Tibial nerve (tissue), 4 donors: ENCODE results near the gene STRN3. TPM values are rescaled to one million over a fixed set of nuclear protein-coding genes. Genes with fewer than 3 reads are reported as not detected.

ENCODE experiments used
- DNase-seq, 2 donors: peaks; one replicate each; pipeline ENCODE4 v3.0.0-alpha.2; 2019; ENCODE audit warnings: low spot score in 2 of 2
- H3K27ac ChIP-seq, 4 donors: fragments of 200-600 bp; sonication (generic) in 3 of 4; one replicate each; pipeline ENCODE4 v1.5.1; 2017 to 2019; ENCODE audit warnings: mild to moderate bottlenecking in 1 of 4
- H3K27me3 ChIP-seq, 2 donors: fragments of 200-600 bp; sonication (generic) in 1 of 2; one replicate each; pipeline versions ENCODE4 v1.5.1 to v1.6.0; 2017 to 2019
- H3K36me3 ChIP-seq, 3 donors: fragments of 200-600 bp; sonication (generic); one replicate each; pipeline ENCODE4 v1.5.1; 2018 to 2019
- H3K4me1 ChIP-seq, 4 donors: fragments of 200-600 bp; sonication (generic) in 3 of 4; one replicate each; pipeline ENCODE4 v1.5.1; 2017 to 2019
- H3K4me3 ChIP-seq, 4 donors: fragments of 200-600 bp; sonication (generic) in 3 of 4; one replicate each; pipeline ENCODE4 v1.5.1; 2017 to 2019; ENCODE audit warnings: mild to moderate bottlenecking in 1 of 4, moderate library complexity in 1 of 4
- H3K9me3 ChIP-seq, 4 donors: fragments of 200-600 bp; sonication (generic) in 3 of 4; one replicate each; pipeline ENCODE4 v1.5.1; 2017 to 2019
- EP300 ChIP-seq, 2 donors: sonication (generic); formaldehyde crosslinking; IDR thresholded peaks; one replicate each; pipeline ENCODE4 v1.6.1; 2017; ENCODE audit warnings: antibody characterized with exemption in 2 of 2, mild to moderate bottlenecking in 1 of 2
- POLR2A ChIP-seq, 2 donors: fragments of 450-650 bp; IDR thresholded peaks; one replicate each; pipeline ENCODE4 v1.6.1; 2017; ENCODE audit warnings: antibody characterized with exemption in 2 of 2, mild to moderate bottlenecking in 2 of 2, moderate library complexity in 2 of 2
- WGBS, 2 donors: methylation state at CpG; one replicate each; pipeline ENCODE4 v1.1.5; 2018; 5-methylcytosine and 5-hydroxymethylcytosine counted together
- total RNA-seq, 4 donors: library from RNA; depleted of rRNA; stranded (reverse); fragments of >200 nt; gene quantifications; one replicate each; pipeline ENCODE4 v1.1.0, GENCODE V29; 2016
- TF ChIP-seq, protein P1 (sequence below), 5 experiments: fragments of 200-600 bp in 3 of 5; fragments of 450-650 bp in 2 of 5; sonication (generic) in 3 of 5; IDR thresholded peaks; one replicate each; pipeline ENCODE4 v1.5.1; 2016 to 2019; ENCODE audit warnings: antibody characterized with exemption in 5 of 5, mild to moderate bottlenecking in 3 of 5, moderate library complexity in 2 of 5

The STRN3 gene
- total RNA-seq, 4 donors from 2014 or later, result 33.5 to 68.8 (median 57.0) TPM

GRCh38 chr14:30995689-30996088 lies 30.5 kb downstream of the STRN3 start:
- H3K9me3 ChIP-seq, result peaks cover 0 to 21% (median 7%) of the 10 kb centered on the region in 4 donors
- H3K36me3 ChIP-seq, result peaks cover 0 to 16% (median 0%) of the 10 kb centered on the region in 3 donors
- no peak overlapping the region for H3K27ac ChIP-seq
- 35 to 38% methylated on average over 3 of the region's 3 CpGs for WGBS, 2 donors
- no peak overlapping the region for H3K4me3 ChIP-seq
- no peaks in the 10 kb centered on the region for H3K27me3 ChIP-seq
- no peak for DNase-seq
- peaks cover 0 to 42% (median 5%) of the 10 kb centered on the region in 4 donors for H3K4me1 ChIP-seq
- TF ChIP-seq POLR2A (IDR thresholded peaks at IDR 0.05) (no peak), EP300 (IDR thresholded peaks at IDR 0.05) (no peak)
- TF ChIP-seq, protein P1, sequence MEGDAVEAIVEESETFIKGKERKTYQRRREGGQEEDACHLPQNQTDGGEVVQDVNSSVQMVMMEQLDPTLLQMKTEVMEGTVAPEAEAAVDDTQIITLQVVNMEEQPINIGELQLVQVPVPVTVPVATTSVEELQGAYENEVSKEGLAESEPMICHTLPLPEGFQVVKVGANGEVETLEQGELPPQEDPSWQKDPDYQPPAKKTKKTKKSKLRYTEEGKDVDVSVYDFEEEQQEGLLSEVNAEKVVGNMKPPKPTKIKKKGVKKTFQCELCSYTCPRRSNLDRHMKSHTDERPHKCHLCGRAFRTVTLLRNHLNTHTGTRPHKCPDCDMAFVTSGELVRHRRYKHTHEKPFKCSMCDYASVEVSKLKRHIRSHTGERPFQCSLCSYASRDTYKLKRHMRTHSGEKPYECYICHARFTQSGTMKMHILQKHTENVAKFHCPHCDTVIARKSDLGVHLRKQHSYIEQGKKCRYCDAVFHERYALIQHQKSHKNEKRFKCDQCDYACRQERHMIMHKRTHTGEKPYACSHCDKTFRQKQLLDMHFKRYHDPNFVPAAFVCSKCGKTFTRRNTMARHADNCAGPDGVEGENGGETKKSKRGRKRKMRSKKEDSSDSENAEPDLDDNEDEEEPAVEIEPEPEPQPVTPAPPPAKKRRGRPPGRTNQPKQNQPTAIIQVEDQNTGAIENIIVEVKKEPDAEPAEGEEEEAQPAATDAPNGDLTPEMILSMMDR (IDR thresholded peaks at IDR 0.05), result no peak

DNA sequence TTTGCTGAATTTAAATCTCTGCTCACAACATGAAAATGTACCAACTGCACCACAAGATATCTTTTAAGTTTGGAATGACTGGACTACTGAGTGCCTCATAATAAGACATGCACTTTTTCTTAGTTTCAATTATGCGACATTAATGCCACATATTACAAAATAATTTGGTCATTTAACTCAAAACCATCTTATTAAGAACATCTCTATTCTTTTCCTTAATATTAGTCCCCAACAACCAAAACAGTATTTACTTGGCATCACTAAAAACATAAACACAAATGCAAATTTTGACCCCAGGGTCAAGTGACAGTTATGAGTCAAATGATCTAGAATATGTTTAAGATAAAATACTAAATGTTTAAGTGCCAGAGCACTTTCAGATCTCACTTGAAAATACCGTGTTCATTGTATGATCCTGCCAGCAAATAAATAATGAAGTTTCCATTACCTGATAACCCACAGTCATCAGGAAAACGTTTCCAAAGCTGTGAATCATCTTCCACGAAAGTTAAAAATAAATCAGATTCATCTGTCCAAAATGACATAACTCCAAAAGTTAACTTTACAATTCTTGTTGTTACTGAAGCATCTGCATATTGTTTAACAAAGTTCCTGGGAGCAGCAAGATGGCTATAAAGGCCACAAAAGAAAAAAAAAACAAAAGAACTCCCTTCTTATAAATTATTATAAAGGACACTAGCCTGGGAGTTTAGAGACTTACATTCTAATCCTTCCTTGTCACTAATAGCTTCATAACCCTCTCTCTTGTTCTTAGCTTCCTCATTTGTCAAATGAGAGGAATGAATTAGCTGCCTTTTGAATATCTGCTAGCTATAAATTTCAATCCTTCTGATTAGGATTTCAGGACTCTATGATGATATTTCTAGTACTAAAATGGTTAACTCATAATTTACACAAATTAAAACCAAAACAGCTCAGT lies 31.2 kb downstream of the STRN3 start:
- H3K27ac ChIP-seq, result peak overlapping the region in 2 of 4 donors; percentile 12 to 45

DNA sequence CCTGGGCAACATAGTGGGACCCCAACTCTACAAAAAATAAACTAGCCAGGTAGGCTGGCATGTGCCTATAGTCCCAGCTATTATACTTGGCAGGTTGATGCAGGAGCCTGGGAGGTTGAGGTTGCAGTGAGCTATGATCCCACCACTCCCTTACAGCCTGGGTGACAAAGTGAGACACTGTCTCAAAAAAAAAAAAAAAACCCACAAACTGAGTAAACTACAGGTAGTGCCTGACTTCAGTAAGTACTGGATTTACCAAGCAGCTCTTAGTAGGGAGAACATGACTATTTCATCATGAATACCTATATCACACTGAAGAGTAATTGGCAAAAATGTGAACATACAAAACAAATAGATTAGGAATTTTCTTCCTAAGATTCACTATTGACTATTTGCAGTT lies 33.1 kb downstream of the STRN3 start:
- no peak for DNase-seq
- Histone ChIP-seq H3K4me1 (peaks cover 0 to 57% (median 10%) of the 10 kb centered on the region in 4 donors), H3K27me3 (no peaks in the 10 kb centered on the region), H3K4me3 (no peak overlapping the region), H3K27ac (no peak overlapping the region), H3K9me3 (peaks cover 0 to 6% (median 0%) of the 10 kb centered on the region in 4 donors), H3K36me3 (peaks cover 0 to 4% (median 0%) of the 10 kb centered on the region in 3 donors)
- TF ChIP-seq POLR2A (IDR thresholded peaks at IDR 0.05), result no peak
- TF ChIP-seq, protein P1 (IDR thresholded peaks at IDR 0.05), result no peak
- TF ChIP-seq EP300 (IDR thresholded peaks at IDR 0.05), result no peak

More for the DNA sequence above, 31.2 kb downstream of the STRN3 start:
- Histone ChIP-seq H3K36me3 (peaks cover 0 to 16% (median 0%) of the 10 kb centered on the region in 3 donors), H3K9me3 (peaks cover 0 to 21% (median 7%) of the 10 kb centered on the region in 4 donors), H3K4me1 (peaks cover 0 to 46% (median 5%) of the 10 kb centered on the region in 4 donors), H3K27me3 (no peaks in the 10 kb centered on the region), H3K4me3 (no peak overlapping the region)
- TF ChIP-seq EP300 (IDR thresholded peaks at IDR 0.05), result no peak
- WGBS, 2 donors, result 10 to 11% methylated on average over 4 of the region's 4 CpGs
- DNase-seq, result no peak

GRCh38 chr14:30991408-30991807 lies 34.8 kb downstream of the STRN3 start:
- 77 to 78% methylated on average over 2 of the region's 2 CpGs for WGBS, 2 donors
- Histone ChIP-seq H3K27ac (no peak overlapping the region), H3K36me3 (no peaks in the 10 kb centered on the region), H3K9me3 (no peaks in the 10 kb centered on the region), H3K4me1 (peaks cover 0 to 68% (median 11%) of the 10 kb centered on the region in 4 donors), H3K4me3 (no peak overlapping the region), H3K27me3 (no peaks in the 10 kb centered on the region)
- DNase-seq, result no peak
- TF ChIP-seq, protein P1 (IDR thresholded peaks at IDR 0.05), result no peak
- TF ChIP-seq EP300 (IDR thresholded peaks at IDR 0.05), result no peak
- no peak for TF ChIP-seq POLR2A (IDR thresholded peaks at IDR 0.05)

DNA sequence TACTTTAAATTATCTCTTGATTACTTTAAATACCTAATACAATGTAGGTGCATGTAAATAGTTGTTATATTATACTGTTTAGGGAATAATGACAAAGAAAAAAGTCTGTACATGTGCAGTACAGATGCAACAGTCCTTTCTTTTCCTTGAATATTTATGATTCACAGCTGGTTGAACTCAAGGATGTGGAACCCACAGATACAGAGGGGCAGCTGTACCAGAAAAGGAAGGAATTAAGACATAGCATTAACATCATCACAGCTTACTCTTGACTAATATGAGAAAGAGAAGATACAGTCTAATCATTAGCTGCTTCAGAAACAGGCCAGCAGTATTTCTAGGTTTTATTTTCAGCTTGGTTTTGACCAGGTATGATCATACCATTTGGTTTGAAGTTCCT lies 35.4 kb downstream of the STRN3 start:
- H3K27ac ChIP-seq, result no peak overlapping the region
- H3K36me3 ChIP-seq, result no peaks in the 10 kb centered on the region
- H3K27me3 ChIP-seq, result no peaks in the 10 kb centered on the region
- no peaks in the 10 kb centered on the region for H3K9me3 ChIP-seq
- TF ChIP-seq, protein P1 (IDR thresholded peaks at IDR 0.05), result no peak
- no peak for TF ChIP-seq EP300 (IDR thresholded peaks at IDR 0.05)
- no peak overlapping the region for H3K4me3 ChIP-seq
- DNase-seq, result no peak
- peaks cover 0 to 69% (median 9%) of the 10 kb centered on the region in 4 donors for H3K4me1 ChIP-seq
